HG02973 (cell line): ENCODE results near the gene OGG1.

ENCODE experiments used
- ATAC-seq: cut with Tn5 transposase; IDR thresholded peaks from one replicate; pipeline ENCODE4 v1.9.1; 2021; ENCODE audit warnings: moderate library complexity; ENCODE audit not compliant: unreplicated experiment

OGG1 gene

GRCh38 chr3:9781978-9782603 lies 32.3 kb downstream of the OGG1 start:
- no peak for ATAC-seq

GRCh38 chr3:9782770-9783169 lies 33.0 kb downstream of the OGG1 start:
- ATAC-seq = no peak

- ATAC-seq = no peak
Measured at GRCh38 chr3:9783954-9784353, 34.2 kb downstream of the OGG1 start.

GRCh38 chr3:9784965-9785364 lies 35.2 kb downstream of the OGG1 start:
- ATAC-seq = no peak

- no peak for ATAC-seq
Measured at GRCh38 chr3:9785602-9786001, 35.9 kb downstream of the OGG1 start.

GRCh38 chr3:9786209-9786739 lies 36.5 kb downstream of the OGG1 start:
- ATAC-seq = no peak

GRCh38 chr3:9786825-9787669 lies 37.3 kb downstream of the OGG1 start:
- ATAC-seq = no peak

GRCh38 chr3:9787714-9788113 lies 38.0 kb downstream of the OGG1 start:
- no peak for ATAC-seq

- ATAC-seq = no peak
Measured at GRCh38 chr3:9791127-9791526, 41.4 kb downstream of the OGG1 start.

GRCh38 chr3:9791790-9792404 lies 42.1 kb downstream of the OGG1 start:
- ATAC-seq = no peak

- ATAC-seq = peak; percentile 84
Measured at GRCh38 chr3:9792405-9793160, 42.8 kb downstream of the OGG1 start, which contains the start of the genes ARPC4 and TADA3. TSS of gene ARPC4 (plus strand) at chr3:9793082. CDS start at chr3:9793122, 40 bp downstream. TSS of gene TADA3 (minus strand) at chr3:9792473. CDS start at chr3:9791466, 1,007 bp downstream.

GRCh38 chr3:9793161-9793781 lies 43.5 kb downstream of the OGG1 start:
- ATAC-seq = no peak

- no peak for ATAC-seq
Measured at GRCh38 chr3:9794400-9794799, 44.6 kb downstream of the OGG1 start.

GRCh38 chr3:9795207-9795606 lies 45.5 kb downstream of the OGG1 start:
- ATAC-seq = no peak

GRCh38 chr3:9797196-9797945 lies 47.6 kb downstream of the OGG1 start:
- ATAC-seq = no peak

GRCh38 chr3:9800529-9800928 lies 50.8 kb downstream of the OGG1 start:
- ATAC-seq = no peak

GRCh38 chr3:9803494-9803893 lies 53.7 kb downstream of the OGG1 start:
- no peak for ATAC-seq

GRCh38 chr3:9804996-9805395 lies 55.2 kb downstream of the OGG1 start:
- ATAC-seq = no peak

GRCh38 chr3:9806137-9806536 lies 56.4 kb downstream of the OGG1 start:
- ATAC-seq = no peak
